ENCODE data around the gene RUFY1. TPM values are rescaled to one million over a fixed set of nuclear protein-coding genes. Genes with fewer than 3 reads are reported as not detected.
A peak's percentile ranks its signal among the peaks of the same experiment; 100 is the strongest.

RUFY1 gene
- total and polyA plus RNA-seq, 2 donors (not counting 3 experiments of a cell fraction or from before 2014, with no cell fraction given), result 25.6 to 44.9 TPM

DNA sequence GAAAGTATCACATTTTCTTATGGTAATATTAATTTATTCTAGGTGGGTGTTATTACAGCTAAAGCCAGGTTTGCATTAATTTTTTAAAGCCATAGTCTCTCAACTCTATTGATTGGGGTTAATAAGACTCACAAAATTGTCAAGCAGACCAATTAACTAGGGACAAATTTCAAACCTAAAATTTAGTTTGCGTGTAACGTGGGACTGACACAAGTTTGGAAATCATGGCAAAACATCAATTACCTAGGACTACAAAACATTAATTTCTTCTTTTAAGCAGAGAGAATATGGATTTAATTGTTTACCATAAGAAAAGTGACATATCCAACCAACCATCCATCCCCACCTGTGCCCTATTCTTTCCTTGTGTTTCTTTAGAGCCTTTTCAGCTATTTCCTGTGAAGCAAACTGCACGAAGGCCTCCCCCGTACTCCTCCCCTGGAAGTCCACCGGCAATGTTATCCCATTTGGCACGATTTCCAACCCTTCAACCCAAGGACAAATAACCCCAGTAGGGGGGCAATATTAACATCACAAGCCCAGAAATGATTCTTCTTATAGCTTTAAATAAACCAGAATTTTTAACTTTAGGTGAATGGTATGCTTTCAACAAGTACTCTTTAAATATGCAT lies 68.7 kb downstream of the RUFY1 start:
- H2AFZ ChIP-seq (ENCODE audit: low read depth, low read length), result no peak overlapping the region
- intact Hi-C loops (cut with micrococcal nuclease) (no loop called here), dilution Hi-C loops (cut with MboI; ENCODE audit: extremely low pct_ligation_motif_present, low sequenced_read_pairs) (no loop called here)
- no peak overlapping the region for H3K27ac ChIP-seq (ENCODE audit: insufficient read depth, low read depth, low read length)
- BruUV-seq (replicated peaks), result no TSS peak
- H3K4me1 ChIP-seq (ENCODE audit: control insufficient read depth, extremely low read depth, insufficient read depth, low read length), result peaks cover 45% of the 10 kb centered on the region
- POLR2A ChIA-PET, result interaction anchor here (0.6 kb wide), 1 partner anchor 22 kb away, joined by 3 read pairs; no protein-coding TSS in a partner anchor
- peak overlapping the region; percentile 35 for H3K9ac ChIP-seq (replicated peaks; ENCODE audit: extremely low read depth, insufficient read depth, low read length)
- no peak for DNase-seq (ENCODE audit: low read depth, low spot score)
- peak overlapping the region; percentile 82 to 91 (median 85) for H3K4me3 ChIP-seq (replicated peaks in 1 of 3; ENCODE audit: insufficient read depth in 1 of 3, low read depth in 1 of 3, low read length in 3 of 3)
- H3K36me3 ChIP-seq (ENCODE audit: control insufficient read depth in 2 of 2, extremely low read depth in 1 of 2, insufficient read depth in 2 of 2, low read length in 2 of 2), result peaks cover 36 to 64% of the 10 kb centered on the region in 2 experiments
- no peaks in the 10 kb centered on the region for H3K27me3 ChIP-seq (ENCODE audit: control insufficient read depth in 2 of 2, insufficient read depth in 2 of 2, low read length in 2 of 2)
- H3K9me1 ChIP-seq (replicated peaks; ENCODE audit: control insufficient read depth, extremely low read depth, insufficient read depth, low read length), result no peaks in the 10 kb centered on the region
- TF ChIP-seq GATA2 (IDR thresholded peaks at IDR 0.05; ENCODE audit: insufficient read depth, insufficient read length, low read depth, low read length) (no peak), JUN (IDR thresholded peaks at IDR 0.05; ENCODE audit: borderline replicate concordance, insufficient read depth, insufficient read length, low read depth) (no peak), POLR2A (IDR thresholded peaks at IDR 0.05; ENCODE audit: low read depth, low read length) (peak; percentile 14), EZH2 (IDR thresholded peaks at IDR 0.05; ENCODE audit: borderline replicate concordance, low read depth, low read length, severe bottlenecking) (no peak), FOS (IDR thresholded peaks at IDR 0.05; ENCODE audit: borderline replicate concordance, insufficient read depth, low read length) (no peak)
- CTCF ChIA-PET, result no interaction called here
- H3K9me3 ChIP-seq (replicated peaks; ENCODE audit: control insufficient read depth, insufficient read depth, low read length), result no peaks in the 10 kb centered on the region
- H3K79me2 ChIP-seq (ENCODE audit: control insufficient read depth, insufficient read depth, low read length), result peaks cover 84% of the 10 kb centered on the region
- peaks cover 44% of the 10 kb centered on the region for H4K20me1 ChIP-seq (replicated peaks; ENCODE audit: control insufficient read depth, extremely low read depth, insufficient read depth, low read length)
- FAIRE-seq, result peak; percentile 48
- peak overlapping the region; percentile 96 for H3K4me2 ChIP-seq (ENCODE audit: insufficient read depth, low read length)

DNA sequence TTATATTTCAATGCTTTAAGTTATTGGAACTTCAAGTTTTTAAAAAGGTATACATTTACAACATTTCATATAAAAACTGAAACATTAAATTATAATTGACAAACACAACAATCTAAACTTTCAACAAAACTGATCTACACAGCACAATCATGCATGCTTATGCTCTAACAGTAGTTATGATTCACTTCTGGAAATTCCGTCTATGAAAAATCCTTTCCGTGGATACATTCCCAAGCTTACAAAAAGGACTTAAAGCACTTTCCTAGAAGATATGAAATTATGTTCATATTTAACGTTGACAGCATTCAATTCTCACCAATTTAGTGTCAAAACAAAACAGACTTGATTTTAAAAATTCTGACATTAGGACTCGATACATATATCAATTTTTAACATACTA lies 69.4 kb downstream of the RUFY1 start:
- peaks cover 52% of the 10 kb centered on the region for H3K4me1 ChIP-seq (ENCODE audit: control insufficient read depth, extremely low read depth, insufficient read depth, low read length)
- no TSS peak for BruUV-seq (replicated peaks)
- CTCF ChIA-PET, result no interaction called here
- H2AFZ ChIP-seq (ENCODE audit: low read depth, low read length), result no peak overlapping the region
- no peaks in the 10 kb centered on the region for H3K27me3 ChIP-seq (ENCODE audit: control insufficient read depth in 2 of 2, insufficient read depth in 2 of 2, low read length in 2 of 2)
- peak overlapping the region; percentile 96 for H3K4me2 ChIP-seq (ENCODE audit: insufficient read depth, low read length)
- POLR2A ChIA-PET, result interaction anchor here (0.6 to 1.5 kb wide), 2 partner anchors 11 to 23 kb away, joined by 3 to 4 read pairs; no protein-coding TSS in a partner anchor
- FAIRE-seq (no peak), DNase-seq (ENCODE audit: low read depth, low spot score) (peak; percentile 37)
- H3K79me2 ChIP-seq (ENCODE audit: control insufficient read depth, insufficient read depth, low read length), result peaks cover 83% of the 10 kb centered on the region
- intact Hi-C loops (cut with micrococcal nuclease), result loop anchor here (5.0 kb wide), 3 partner anchors 67 to 198 kb away; partner anchors contain the start of genes MAML1 and RUFY1
- dilution Hi-C loops (cut with MboI; ENCODE audit: extremely low pct_ligation_motif_present, low sequenced_read_pairs), result no loop called here
- H4K20me1 ChIP-seq (replicated peaks; ENCODE audit: control insufficient read depth, extremely low read depth, insufficient read depth, low read length), result peaks cover 44% of the 10 kb centered on the region
- no peaks in the 10 kb centered on the region for H3K9me3 ChIP-seq (replicated peaks; ENCODE audit: control insufficient read depth, insufficient read depth, low read length)
- H3K27ac ChIP-seq (ENCODE audit: insufficient read depth, low read depth, low read length), result no peak overlapping the region
- H3K4me3 ChIP-seq (replicated peaks in 1 of 3; ENCODE audit: insufficient read depth in 1 of 3, low read depth in 1 of 3, low read length in 3 of 3), result peak overlapping the region; percentile 82 to 91 (median 85)
- no peaks in the 10 kb centered on the region for H3K9me1 ChIP-seq (replicated peaks; ENCODE audit: control insufficient read depth, extremely low read depth, insufficient read depth, low read length)
- H3K36me3 ChIP-seq (ENCODE audit: control insufficient read depth in 2 of 2, extremely low read depth in 1 of 2, insufficient read depth in 2 of 2, low read length in 2 of 2), result peaks cover 36 to 58% of the 10 kb centered on the region in 2 experiments
- H3K9ac ChIP-seq (replicated peaks; ENCODE audit: extremely low read depth, insufficient read depth, low read length), result peak overlapping the region; percentile 82
- TF ChIP-seq FOS (IDR thresholded peaks at IDR 0.05; ENCODE audit: borderline replicate concordance, insufficient read depth, low read length) (peak; percentile 6), JUN (IDR thresholded peaks at IDR 0.05; ENCODE audit: borderline replicate concordance, insufficient read depth, insufficient read length, low read depth) (no peak)

Measured in endothelial cell of umbilical vein (primary cell).